Inflammatory macrophage (primary cell): Measurements from ENCODE around the gene AGR3.

ENCODE experiments used
- DNase-seq, 2 donors: peaks; one replicate each; pipeline ENCODE4 v3.0.0-alpha.2; 2020 to 2022
- total RNA-seq, 18 experiments: gene quantifications; one replicate each; lab custom pipeline; 2026; ENCODE audit warnings: mixed read lengths in 6 of 18, inconsistent platforms in 2 of 18; lab: John Stamatoyannopoulos, UW

AGR3 gene
- total RNA-seq = 0 to 0.26 (median 0) reads per million in 18 experiments

- DNase-seq = no peak
Observed at GRCh38 chr7:16881844-16882243, at the start of gene AGR3. AGR3 (minus strand) TSS chr7:16881983; CDS start chr7:16878618, 3,365 bp downstream.

DNA sequence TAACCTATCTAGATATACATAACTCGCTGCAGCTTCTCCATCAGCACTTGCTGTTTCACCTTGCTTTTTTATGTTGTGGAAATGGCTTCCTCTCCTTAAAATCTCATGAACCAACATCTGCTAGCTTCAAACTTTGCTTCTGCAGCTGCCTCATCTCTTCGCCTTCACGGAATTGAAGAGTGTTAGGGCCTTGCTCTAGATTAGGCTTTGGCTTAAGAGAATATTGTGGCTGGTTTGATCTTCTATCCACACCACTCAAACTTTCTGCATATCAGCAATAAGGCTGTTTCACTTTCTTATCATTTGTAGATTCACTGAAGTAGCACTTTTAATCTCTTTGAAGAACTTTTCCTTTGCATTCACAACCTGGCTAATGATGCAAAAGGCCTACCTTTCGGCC lies 49.2 kb upstream of the AGR3 start:
- DNase-seq = no peak

- DNase-seq = peak; percentile 56 to 74
Observed at GRCh38 chr7:16929146-16929762, 47.5 kb upstream of the AGR3 start.

GRCh38 chr7:16926861-16927260 lies 45.1 kb upstream of the AGR3 start:
- no peak for DNase-seq

DNA sequence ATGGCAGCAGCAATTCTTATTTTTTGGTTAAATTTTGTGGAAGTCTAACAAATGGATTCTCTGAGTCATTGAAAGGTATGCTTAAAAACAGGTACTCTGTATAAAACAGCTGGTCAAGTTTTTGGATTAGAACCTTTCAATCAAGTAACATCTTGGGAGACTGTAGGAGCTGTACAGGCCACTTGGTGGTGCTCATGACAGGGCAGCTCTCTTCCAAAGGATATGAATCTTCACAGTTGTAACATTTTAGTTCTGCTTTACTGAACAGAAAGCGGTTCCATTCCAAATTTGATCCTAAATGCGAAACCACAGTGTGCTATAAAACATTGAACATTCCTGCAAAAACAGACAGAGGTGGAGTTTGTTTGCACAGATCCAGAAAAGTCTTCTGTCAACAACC lies 44.5 kb upstream of the AGR3 start:
- peak; percentile 68 to 74 for DNase-seq

- no peak for DNase-seq
Observed at GRCh38 chr7:16925609-16926008, 43.8 kb upstream of the AGR3 start.

DNA sequence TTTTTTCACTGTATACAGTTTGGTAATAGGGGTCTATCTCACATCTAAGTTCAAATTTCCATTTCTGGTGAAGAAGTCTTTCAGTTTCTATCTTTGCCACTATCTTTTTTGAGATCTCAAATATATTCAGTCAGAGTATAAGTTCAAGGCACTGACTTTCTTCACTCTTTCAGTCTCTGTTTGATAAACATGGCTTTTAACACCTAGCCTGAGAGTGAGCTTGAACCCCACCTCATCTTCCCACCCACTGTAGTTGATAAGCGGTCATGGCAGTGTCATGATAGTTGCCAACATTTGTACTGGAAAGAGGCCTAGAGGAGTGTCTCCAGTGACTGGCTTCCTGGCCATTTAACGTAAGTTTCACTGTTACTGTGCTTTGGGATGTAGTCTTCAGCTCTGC lies 41.2 kb upstream of the AGR3 start:
- DNase-seq = no peak

DNA sequence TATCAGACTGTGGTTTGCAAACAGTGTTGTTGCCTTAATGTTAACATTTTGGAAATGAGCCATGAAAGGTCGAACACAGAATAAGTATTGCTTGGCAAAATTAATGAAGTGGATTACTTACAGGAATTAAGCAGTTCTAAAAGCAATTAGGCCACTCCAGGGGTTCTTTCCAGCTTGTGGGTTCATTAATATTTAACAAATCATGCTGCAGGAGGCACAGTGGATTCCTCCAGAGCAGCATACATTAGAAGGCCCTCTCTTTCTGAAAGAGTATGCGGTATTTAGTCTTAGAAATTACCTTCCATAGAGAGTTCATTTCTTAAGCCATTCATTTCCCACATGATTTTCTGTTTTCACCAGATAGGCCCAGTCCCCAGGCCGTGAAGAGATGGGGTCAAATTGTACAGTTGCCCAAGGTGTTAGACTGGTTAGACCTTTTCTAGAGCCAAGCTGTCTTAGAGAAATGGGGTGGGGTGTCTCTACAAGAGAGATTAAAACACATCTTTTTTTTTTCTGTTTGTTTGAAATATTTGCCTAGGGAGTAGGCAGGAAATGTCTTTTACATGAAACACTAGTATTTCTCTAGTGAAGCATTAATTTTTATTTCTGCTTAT lies 40.0 kb upstream of the AGR3 start:
- no peak for DNase-seq

- no peak for DNase-seq
Observed at GRCh38 chr7:16921151-16921550, 39.4 kb upstream of the AGR3 start.

DNA sequence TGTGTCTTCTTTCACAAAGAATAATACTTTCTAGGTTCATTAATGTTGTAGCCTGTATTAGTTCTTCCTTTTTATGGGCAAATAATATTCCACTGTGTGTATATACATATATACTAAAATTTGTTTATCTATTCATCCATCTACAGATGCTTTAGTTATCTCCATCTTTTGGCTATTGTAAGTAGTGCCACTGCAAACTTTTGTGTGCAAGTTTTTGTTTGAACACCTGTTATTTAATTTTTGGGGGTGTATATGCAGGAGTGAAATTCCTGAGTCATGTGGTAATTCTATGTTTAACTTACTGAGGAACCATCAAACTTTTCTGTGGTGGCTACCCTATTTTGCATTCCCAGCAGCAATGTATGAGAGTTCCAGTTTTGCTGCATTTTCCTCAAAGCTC lies 37.7 kb upstream of the AGR3 start:
- DNase-seq = no peak

GRCh38 chr7:16918288-16918895 lies 36.6 kb upstream of the AGR3 start:
- peak; percentile 57 to 58 for DNase-seq

- no peak for DNase-seq
Observed at GRCh38 chr7:16916738-16917137, 35.0 kb upstream of the AGR3 start.

DNA sequence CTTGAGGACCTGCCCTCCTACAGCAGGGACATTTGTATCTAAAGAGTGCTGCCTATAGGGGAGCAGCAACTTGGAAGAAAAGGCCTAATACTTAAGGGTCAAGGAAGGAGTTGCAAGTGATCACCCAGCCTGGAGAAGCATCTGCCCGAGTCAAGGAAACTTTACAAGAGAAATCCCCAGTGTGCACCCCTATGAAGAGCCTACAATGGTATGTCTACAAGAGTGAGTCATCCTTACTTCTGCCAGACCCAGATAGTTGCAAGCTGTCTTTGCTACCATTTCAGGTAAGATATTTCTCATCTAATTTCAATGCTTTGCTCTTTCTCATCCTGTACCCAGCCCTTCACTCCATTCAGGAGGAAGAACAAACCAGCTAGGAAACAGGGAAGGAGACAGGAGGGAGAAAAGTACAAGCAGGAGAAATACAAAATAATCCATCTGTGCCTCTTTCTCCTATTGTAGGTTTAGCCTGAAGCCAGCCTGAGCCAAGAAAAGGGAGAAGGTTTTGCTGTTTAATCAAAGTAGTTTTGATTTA lies 34.4 kb upstream of the AGR3 start:
- no peak for DNase-seq

- no peak for DNase-seq
Observed at GRCh38 chr7:16915405-16915804, 33.6 kb upstream of the AGR3 start.

- no peak for DNase-seq
Observed at GRCh38 chr7:16914771-16915170, 33.0 kb upstream of the AGR3 start.

DNA sequence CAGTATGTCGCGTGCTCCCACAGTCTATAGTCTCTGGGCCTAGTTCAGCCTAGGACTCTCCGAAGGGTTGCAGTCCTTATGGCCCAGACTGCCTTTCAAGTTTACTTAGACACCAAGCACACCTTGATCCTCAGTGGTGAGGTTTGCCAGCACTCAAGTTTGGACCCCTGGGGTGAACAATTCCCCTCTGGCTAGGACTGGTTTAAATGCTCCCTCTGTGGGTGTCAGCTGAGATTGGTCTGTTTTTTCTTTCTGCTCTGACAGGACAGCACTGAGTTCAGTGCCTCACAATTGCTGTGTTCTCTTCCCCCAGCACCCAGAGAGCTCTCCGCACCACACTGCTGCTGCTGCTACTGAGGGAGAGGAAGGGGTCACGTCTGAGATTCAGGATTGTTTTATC lies 31.9 kb upstream of the AGR3 start:
- DNase-seq = no peak

GRCh38 chr7:16912540-16912939 lies 30.8 kb upstream of the AGR3 start:
- DNase-seq = no peak

GRCh38 chr7:16908561-16908960 lies 26.8 kb upstream of the AGR3 start:
- DNase-seq = no peak

DNA sequence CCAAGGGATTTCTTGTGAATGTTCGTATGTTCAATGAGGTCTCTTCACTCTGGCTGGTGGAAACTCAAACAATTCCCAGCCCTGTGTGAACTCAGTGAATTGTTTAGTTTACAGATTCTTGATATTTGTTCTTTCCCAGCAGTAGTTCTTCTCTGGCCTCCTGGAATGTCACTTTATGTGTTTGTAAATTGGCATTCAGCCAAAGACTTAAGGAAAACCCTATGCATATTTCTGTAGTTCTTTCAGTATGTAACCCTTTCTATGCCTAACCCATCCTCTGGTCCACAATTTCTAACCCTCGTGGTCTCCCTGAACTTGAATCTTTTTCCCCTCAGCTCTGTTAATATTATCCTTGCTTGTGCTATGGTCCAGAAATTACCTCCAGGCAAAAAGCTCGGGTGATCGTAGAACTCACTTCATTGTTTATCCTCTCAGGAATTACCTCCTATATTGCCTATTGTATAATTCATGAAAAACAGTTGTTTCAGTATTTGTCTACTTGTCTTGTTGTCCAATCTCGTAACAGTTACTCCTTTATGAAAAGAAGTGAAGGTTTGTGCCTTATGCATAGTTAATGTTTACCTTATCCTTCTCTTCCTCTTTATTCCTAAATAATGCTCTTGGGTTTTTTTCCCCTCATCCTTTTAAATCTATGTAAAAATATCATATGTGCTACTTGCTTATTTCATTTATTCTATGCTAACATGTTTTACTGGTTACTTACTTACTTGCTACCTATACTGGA lies 23.7 kb upstream of the AGR3 start:
- no peak for DNase-seq

DNA sequence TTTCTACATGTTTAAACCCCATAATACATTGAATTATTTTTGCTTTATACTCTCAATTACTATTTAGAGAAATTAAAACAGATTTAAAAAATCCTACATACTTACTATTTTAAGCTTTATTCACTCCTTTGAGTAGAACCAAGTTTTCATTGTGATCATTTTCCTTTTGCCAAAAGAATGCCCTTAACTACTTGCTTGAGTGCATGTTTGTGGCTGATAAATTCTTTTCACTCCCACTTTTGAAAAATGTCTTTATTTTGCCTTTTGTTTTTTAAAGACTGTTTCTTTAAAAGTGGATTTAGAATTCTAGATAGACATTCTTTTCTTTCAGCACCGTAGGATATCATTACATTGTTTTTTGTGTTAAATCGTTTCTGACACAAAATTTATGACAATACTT lies 22.3 kb upstream of the AGR3 start:
- no peak for DNase-seq

- DNase-seq = peak; percentile 29 to 55
Observed at GRCh38 chr7:16900209-16900768, 18.5 kb upstream of the AGR3 start.

DNA sequence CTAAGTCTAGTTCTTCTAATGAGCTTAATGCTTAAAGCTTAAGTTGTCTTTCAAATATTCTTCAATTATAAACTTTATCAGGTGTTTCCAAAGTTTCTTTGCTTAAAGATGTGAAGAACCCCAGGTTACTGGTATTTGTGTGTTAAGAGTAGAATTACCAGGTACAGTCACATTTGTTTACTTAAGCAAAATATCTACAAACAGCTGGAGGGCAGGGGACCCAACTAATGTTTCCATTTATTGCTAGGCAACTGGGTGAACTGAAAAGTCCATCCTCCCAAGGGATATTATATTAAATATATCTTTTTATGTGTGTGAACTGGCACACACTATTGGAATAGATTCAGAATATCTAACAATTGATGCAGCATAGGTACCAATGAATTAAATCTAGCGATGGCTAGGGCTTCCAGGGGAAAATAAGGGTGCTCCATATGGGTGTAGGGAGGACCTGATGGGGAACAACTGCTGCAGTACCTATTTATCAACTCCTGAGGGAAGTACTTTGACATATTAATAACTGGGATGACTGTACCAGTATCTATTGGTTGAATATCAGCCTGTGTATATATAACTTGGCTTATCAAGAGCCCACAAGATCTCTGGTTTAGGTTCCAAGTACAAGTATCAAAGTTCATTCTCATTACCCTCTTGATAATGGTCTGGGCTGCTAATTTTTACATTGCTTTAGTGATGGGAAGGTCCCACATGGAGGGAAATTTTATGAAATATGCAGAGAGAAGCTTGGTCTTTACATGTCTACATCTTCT lies 10.3 kb upstream of the AGR3 start:
- DNase-seq = no peak
